Body of pancreas (tissue), 4 donors: ENCODE data around the gene SCEL. TPM values are rescaled to one million over a fixed set of nuclear protein-coding genes. Genes with fewer than 3 reads are reported as not detected.

Experiments used
- ATAC-seq: fragments of 150-250 bp; one replicate; pipeline ENCODE4 v1.9.1; 2016
- DNase-seq, 4 donors: peaks; one replicate each; pipeline ENCODE4 v3.0.0-alpha.2; 2019
- H3K27ac ChIP-seq, 4 donors: fragments of 200-600 bp; sonication (generic); 1 replicate in 3 of 4; 2 replicates in 1 of 4; pipeline versions ENCODE4 v1.5.1 to v1.6.1; 2016 to 2019; ENCODE audit warnings: mild to moderate bottlenecking in 1 of 4, mixed read lengths in 1 of 4, moderate library complexity in 1 of 4
- H3K27me3 ChIP-seq, 2 donors: fragments of 200-600 bp; sonication (generic); one replicate each; pipeline ENCODE4 v1.6.0; 2016; ENCODE audit warnings: mild to moderate bottlenecking in 1 of 2
- H3K36me3 ChIP-seq, 2 donors: fragments of 200-600 bp; sonication (generic); replicated peaks in 1 of 2; 2 replicates each; pipeline ENCODE4 v1.5.1; 2016; ENCODE audit warnings: low read depth in 2 of 2; ENCODE audit not compliant: insufficient read depth in 1 of 2
- H3K4me1 ChIP-seq: fragments of 200-600 bp; sonication (generic); one replicate; pipeline ENCODE4 v1.6.0; 2016
- H3K4me3 ChIP-seq, 2 donors: fragments of 200-600 bp; sonication (generic); 1 replicate in 1 of 2; 2 replicates in 1 of 2; pipeline ENCODE4 v1.5.1; 2016 to 2019
- H3K9me3 ChIP-seq, 3 donors: fragments of 200-600 bp; sonication (generic); 1 replicate in 2 of 3; 2 replicates in 1 of 3; pipeline ENCODE4 v1.5.1; 2016
- CTCF ChIP-seq, 7 experiments: fragments of 450-650 bp in 4 of 7; fragments of 200-600 bp in 3 of 7; sonication (generic) in 3 of 7; IDR thresholded peaks; one replicate each; pipeline ENCODE4 v1.5.1; 2016 to 2019; ENCODE audit warnings: antibody characterized with exemption in 7 of 7
- POLR2A ChIP-seq, 3 donors: fragments of 450-650 bp; IDR thresholded peaks; one replicate each; pipeline ENCODE4 v1.6.1; 2016; ENCODE audit warnings: antibody characterized with exemption in 3 of 3, mild to moderate bottlenecking in 2 of 3
- WGBS, 2 donors: methylation state at CpG; one replicate each; pipeline ENCODE4 v1.1.5; 2017; 5-methylcytosine and 5-hydroxymethylcytosine counted together
- intact Hi-C: fragments of 100-400 bp; cut with DNase I; formaldehyde crosslinking; loops from one replicate; pipeline ENCODE4 v1.15.1; 2023
- total RNA-seq, 2 donors: library from RNA; depleted of rRNA; stranded (reverse); fragments of >200 nt; gene quantifications; one replicate each; pipeline ENCODE4 v1.1.0, GENCODE V29; 2016

Gene SCEL
- total RNA-seq, 2 donors from 2014 or later, result not detected

- Histone ChIP-seq H3K36me3 (no peaks in the 10 kb centered on the region), H3K9me3 (no peaks in the 10 kb centered on the region), H3K27me3 (no peaks in the 10 kb centered on the region), H3K4me3 (no peak overlapping the region), H3K4me1 (no peaks in the 10 kb centered on the region), H3K27ac (no peak overlapping the region)
- intact Hi-C loops, result no loop called here
- no peak for ATAC-seq
- no peak for DNase-seq
- TF ChIP-seq POLR2A (IDR thresholded peaks at IDR 0.05) (no peak), CTCF (IDR thresholded peaks at IDR 0.05) (no peak)
Observed at GRCh38 chr13:77530875-77531274, 4.6 kb upstream of the SCEL start.

- intact Hi-C loops, result no loop called here
- Histone ChIP-seq H3K27ac (no peak overlapping the region), H3K9me3 (no peaks in the 10 kb centered on the region), H3K27me3 (no peaks in the 10 kb centered on the region), H3K4me3 (no peak overlapping the region), H3K4me1 (no peaks in the 10 kb centered on the region), H3K36me3 (no peaks in the 10 kb centered on the region)
- WGBS, 2 donors, result 62 to 67% methylated on average over 2 of the region's 2 CpGs
- DNase-seq (no peak), ATAC-seq (no peak)
- TF ChIP-seq CTCF (IDR thresholded peaks at IDR 0.05) (no peak), POLR2A (IDR thresholded peaks at IDR 0.05) (no peak)
Observed at GRCh38 chr13:77532983-77533382, 2.5 kb upstream of the SCEL start.

GRCh38 chr13:77533875-77534788, 1.4 kb upstream of the SCEL start:
- no peak overlapping the region for H3K27ac ChIP-seq
- DNase-seq, result no peak
- no peaks in the 10 kb centered on the region for H3K9me3 ChIP-seq
- intact Hi-C loops, result no loop called here
- no peak for ATAC-seq
- 57 to 61% methylated on average over 7 of the region's 7 CpGs for WGBS, 2 donors
- H3K36me3 ChIP-seq, result no peaks in the 10 kb centered on the region
- H3K27me3 ChIP-seq, result no peaks in the 10 kb centered on the region
- TF ChIP-seq POLR2A (IDR thresholded peaks at IDR 0.05) (no peak), CTCF (IDR thresholded peaks at IDR 0.05) (no peak)
- no peaks in the 10 kb centered on the region for H3K4me1 ChIP-seq
- H3K4me3 ChIP-seq, result no peak overlapping the region

- no peak for TF ChIP-seq CTCF (IDR thresholded peaks at IDR 0.05)
- DNase-seq (no peak), ATAC-seq (no peak)
- Histone ChIP-seq H3K27me3 (no peaks in the 10 kb centered on the region), H3K36me3 (no peaks in the 10 kb centered on the region), H3K4me1 (no peaks in the 10 kb centered on the region), H3K4me3 (no peak overlapping the region), H3K27ac (no peak overlapping the region), H3K9me3 (no peaks in the 10 kb centered on the region)
- intact Hi-C loops, result no loop called here
Observed at GRCh38 chr13:77536358-77536757, 852 bp downstream of the SCEL start.
